Common myeloid progenitor, CD34-positive (primary cell): ENCODE results near the gene SAP130.
"Not testable (repeated sequence)": the region's sequence is repeated elsewhere in the genome, so short reads cannot be mapped to it uniquely, and the experiment has no call there.

Experiments used
- CTCF ChIA-PET: fragments of 350-600 bp; sonication (Branson Sonifier 250); formaldehyde crosslinking; loops from one replicate; lab custom pipeline; 2021; ENCODE audit warnings: antibody characterized with exemption; lab: Charles Lee
- POLR2A ChIA-PET: fragments of 350-600 bp; sonication (Branson Sonifier 250); formaldehyde crosslinking; loops from one replicate; lab custom pipeline; 2021; ENCODE audit warnings: antibody characterized with exemption; lab: Charles Lee
- DNase-seq, 3 donors: peaks; one replicate each; pipeline versions ENCODE4 v3.0.0 to v3.0.0-alpha.2; 2013
- H3K27ac ChIP-seq, 2 experiments: 1 replicate in 1 of 2; 2 replicates in 1 of 2; pipeline ENCODE4 v1.7.0; 2013; ENCODE audit warnings: inconsistent platforms in 2 of 2, low read length in 2 of 2, mild to moderate bottlenecking in 2 of 2, low read depth in 1 of 2, moderate library complexity in 1 of 2; ENCODE audit not compliant: severe bottlenecking in 2 of 2, insufficient read depth in 1 of 2, poor library complexity in 1 of 2
- H3K27me3 ChIP-seq, 5 experiments: replicated peaks in 2 of 5; 1 replicate in 3 of 5; 2 replicates in 2 of 5; pipeline versions ENCODE4 v1.6.1 to v1.7.0; 2013; ENCODE audit warnings: low read length in 4 of 5, mild to moderate bottlenecking in 2 of 5, moderate library complexity in 2 of 5, inconsistent platforms in 1 of 5; ENCODE audit not compliant: insufficient read depth in 5 of 5, control insufficient read depth in 4 of 5
- H3K36me3 ChIP-seq, 4 experiments: 1 replicate in 2 of 4; 2 replicates in 2 of 4; pipeline versions ENCODE4 v1.6.1 to v1.7.0; 2013; ENCODE audit warnings: low read length in 3 of 4, control low read depth in 1 of 4, mild to moderate bottlenecking in 1 of 4; ENCODE audit not compliant: control insufficient read depth in 4 of 4, insufficient read depth in 4 of 4
- H3K4me1 ChIP-seq, 4 experiments: 1 replicate in 3 of 4; 2 replicates in 1 of 4; pipeline versions ENCODE4 v1.6.1 to v1.7.1; 2013; ENCODE audit warnings: low read length in 3 of 4, mild to moderate bottlenecking in 3 of 4, control low read depth in 1 of 4, inconsistent platforms in 1 of 4, moderate library complexity in 1 of 4; ENCODE audit not compliant: control insufficient read depth in 4 of 4, insufficient read depth in 4 of 4; ENCODE audit errors: control extremely low read depth in 1 of 4
- H3K4me3 ChIP-seq, 7 experiments: 1 replicate in 4 of 7; 2 replicates in 3 of 7; pipeline versions ENCODE4 v1.5.1 to v1.7.0; 2013; ENCODE audit warnings: mild to moderate bottlenecking in 7 of 7, low read length in 6 of 7, moderate library complexity in 6 of 7, inconsistent platforms in 2 of 7, low read depth in 2 of 7, control low read depth in 1 of 7; ENCODE audit not compliant: insufficient read depth in 4 of 7, control insufficient read depth in 1 of 7; ENCODE audit errors: extremely low read depth in 1 of 7
- H3K9me3 ChIP-seq, 5 experiments: 1 replicate in 4 of 5; 2 replicates in 1 of 5; pipeline versions ENCODE4 v1.6.1 to v1.7.1; 2013; ENCODE audit warnings: low read length in 4 of 5, mild to moderate bottlenecking in 2 of 5, inconsistent platforms in 1 of 5, low read depth in 1 of 5, moderate library complexity in 1 of 5; ENCODE audit not compliant: control insufficient read depth in 4 of 5, insufficient read depth in 2 of 5; ENCODE audit errors: control extremely low read depth in 1 of 5
- WGBS: methylation state at CpG from one replicate; pipeline ENCODE4 v1.1.5; 2013; ENCODE audit not compliant: insufficient coverage; 5-methylcytosine and 5-hydroxymethylcytosine counted together

SAP130 gene

GRCh38 chr2:127907733-127908400, 120.0 kb downstream of the SAP130 start:
- CTCF ChIA-PET, result interaction anchor here (1.6 kb wide), 1 partner anchor 17 kb away, joined by 5 read pairs; no protein-coding TSS in a partner anchor
- POLR2A ChIA-PET, H3K4me3 ChIP-seq, H3K9me3 ChIP-seq, H3K27ac ChIP-seq, H3K27me3 ChIP-seq, H3K36me3 ChIP-seq, H3K4me1 ChIP-seq, DNase-seq: not testable (repeated sequence)
- 74% methylated on average over 3 of the region's 12 CpGs for WGBS

DNA sequence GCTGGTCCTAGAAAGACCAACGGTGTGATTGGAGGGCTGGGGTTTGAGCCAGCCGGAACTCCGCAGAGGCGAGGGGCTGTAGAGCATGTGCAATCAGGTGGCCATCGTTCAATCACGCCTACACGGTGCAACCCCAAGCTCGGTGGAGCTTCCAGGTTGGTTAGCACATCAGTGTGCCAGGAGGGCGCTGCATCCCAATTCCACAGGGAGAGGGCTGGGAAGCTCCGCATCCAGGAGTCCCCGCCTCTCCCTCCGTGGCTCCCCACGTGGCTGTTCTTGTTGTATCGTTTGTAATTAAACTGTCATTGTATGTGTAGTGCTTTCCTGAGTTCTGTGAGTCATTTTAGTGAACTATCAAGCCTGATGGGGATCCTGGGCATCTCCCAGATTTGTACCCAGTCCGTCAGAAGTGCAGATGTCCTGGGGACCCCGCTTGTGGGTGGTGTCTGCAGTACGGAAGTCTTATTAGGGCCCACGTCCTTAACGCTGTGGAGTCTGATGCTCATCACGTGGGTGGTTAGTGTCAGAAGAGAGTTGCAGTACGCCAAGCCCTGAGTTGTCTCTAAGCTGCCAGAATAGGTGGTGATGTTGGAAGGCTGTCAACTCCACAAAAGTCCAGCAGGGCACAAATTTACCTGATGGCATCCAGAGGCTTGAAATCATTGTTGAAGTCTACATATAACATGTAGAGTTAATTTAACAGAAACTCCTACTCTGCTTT, 121.5 kb downstream of the SAP130 start:
- no peak for DNase-seq
- H3K36me3 ChIP-seq, result no peaks in the 10 kb centered on the region
- 80% methylated on average over 17 of the region's 21 CpGs for WGBS
- H3K27me3 ChIP-seq, result no peaks in the 10 kb centered on the region
- ChIA-PET CTCF (no interaction called here), POLR2A (no interaction called here)
- H3K27ac ChIP-seq, result no peak overlapping the region
- peaks cover 0 to 2% (median 0%) of the 10 kb centered on the region in 4 experiments for H3K4me1 ChIP-seq
- no peak overlapping the region for H3K4me3 ChIP-seq
- H3K9me3 ChIP-seq, result no peaks in the 10 kb centered on the region

DNA sequence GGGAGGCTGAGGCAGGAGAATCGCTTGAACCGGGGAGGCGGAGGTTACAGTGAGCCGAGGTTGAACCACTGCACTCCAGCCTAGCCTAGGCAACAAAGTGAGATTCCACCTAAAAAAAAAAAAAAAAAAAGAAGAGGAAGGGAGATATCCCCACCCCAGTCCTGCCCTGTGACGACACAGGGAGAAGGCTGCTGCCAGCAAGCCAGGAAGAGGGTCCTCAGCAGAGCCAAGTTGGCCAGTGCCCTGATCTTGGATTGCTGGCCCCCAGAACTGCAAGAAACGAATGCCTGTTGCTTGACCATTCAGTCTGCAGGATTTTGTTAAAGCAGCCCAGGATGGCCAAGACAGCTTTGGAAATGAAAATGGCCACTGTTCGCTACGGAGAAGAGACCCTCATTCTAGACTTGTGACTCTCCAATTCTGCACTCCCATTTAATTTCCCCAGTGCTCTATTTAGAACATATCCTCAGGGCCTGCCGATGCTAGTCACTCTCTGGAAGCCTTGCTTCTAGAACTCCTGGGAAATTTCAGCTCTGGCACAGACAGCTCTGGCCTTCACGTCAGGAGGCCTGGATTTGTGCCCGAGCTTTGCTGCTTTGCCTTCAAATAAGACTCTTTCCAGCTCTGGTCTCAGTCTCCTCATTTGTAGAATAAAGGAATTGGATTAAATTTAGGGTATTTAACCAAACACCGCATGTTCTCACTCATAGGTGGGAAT, 126.4 kb downstream of the SAP130 start:
- 99% methylated on average over 8 of the region's 12 CpGs for WGBS

DNA sequence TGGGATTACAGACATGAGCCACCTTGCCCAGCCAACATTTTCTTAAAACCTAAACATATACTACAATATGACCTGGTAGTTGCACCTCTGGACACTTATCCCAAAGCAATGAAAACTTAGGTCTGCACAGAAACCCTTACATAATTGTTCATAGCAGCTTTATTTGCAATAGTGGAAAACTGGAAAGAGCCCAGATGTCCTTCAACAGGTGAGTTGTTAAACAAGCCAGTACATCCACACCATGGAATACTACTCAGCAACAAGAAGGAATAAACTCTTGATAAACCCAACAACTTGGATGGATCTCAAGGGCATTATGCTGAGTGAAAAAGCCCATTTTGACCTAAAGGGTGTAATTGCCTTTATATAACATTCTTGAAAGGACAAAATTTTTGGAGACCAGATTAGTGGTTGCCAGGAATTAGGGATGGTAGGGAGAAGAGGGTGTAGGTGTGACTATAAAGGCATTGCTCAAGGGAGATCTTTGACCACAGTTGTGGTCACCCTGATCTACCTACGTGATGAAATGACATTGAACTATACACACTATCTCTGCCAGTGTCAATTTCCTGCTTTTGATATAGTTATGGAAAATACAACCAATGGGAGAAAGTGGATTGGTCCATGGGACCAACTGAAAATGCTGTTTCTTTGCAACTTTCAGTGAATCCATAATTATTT, 130.2 kb downstream of the SAP130 start:
- Histone ChIP-seq H3K36me3 (no peaks in the 10 kb centered on the region), H3K4me1 (peaks cover 0 to 8% (median 3%) of the 10 kb centered on the region in 4 experiments), H3K27me3 (no peaks in the 10 kb centered on the region), H3K27ac (no peak overlapping the region), H3K9me3 (no peaks in the 10 kb centered on the region), H3K4me3 (no peak overlapping the region)
- ChIA-PET POLR2A (no interaction called here), CTCF (interaction anchor here (1.2 kb wide), 1 partner anchor 11 kb away, joined by 3 read pairs; no protein-coding TSS in a partner anchor)
- whole genome bisulfite sequencing, result no CpG with 5 or more reads among the region's 1 CpG
- no peak for DNase-seq

More for the DNA sequence above, 126.4 kb downstream of the SAP130 start:
- Histone ChIP-seq H3K27me3 (no peaks in the 10 kb centered on the region), H3K4me3 (no peak overlapping the region), H3K27ac (no peak overlapping the region), H3K36me3 (no peaks in the 10 kb centered on the region), H3K4me1 (peaks cover 0 to 8% (median 3%) of the 10 kb centered on the region in 4 experiments), H3K9me3 (no peaks in the 10 kb centered on the region)
- ChIA-PET POLR2A (no interaction called here), CTCF (no interaction called here)
- no peak for DNase-seq

- Histone ChIP-seq H3K27me3 (no peaks in the 10 kb centered on the region), H3K4me3 (no peak overlapping the region), H3K36me3 (no peaks in the 10 kb centered on the region), H3K4me1 (peaks cover 2 to 9% (median 7%) of the 10 kb centered on the region in 4 experiments), H3K27ac (no peak overlapping the region), H3K9me3 (no peaks in the 10 kb centered on the region)
- DNase-seq, result no peak
- 91% methylated on average over 4 of the region's 5 CpGs for WGBS
- POLR2A ChIA-PET, result no interaction called here
- CTCF ChIA-PET, result no interaction called here
Observed at GRCh38 chr2:127893494-127893893, 134.4 kb downstream of the SAP130 start.

GRCh38 chr2:127893033-127893432, 134.8 kb downstream of the SAP130 start:
- POLR2A ChIA-PET, result no interaction called here
- Histone ChIP-seq H3K27me3 (no peaks in the 10 kb centered on the region), H3K4me1 (peaks cover 2 to 12% (median 5%) of the 10 kb centered on the region in 4 experiments), H3K27ac (no peak overlapping the region), H3K36me3 (no peaks in the 10 kb centered on the region), H3K9me3 (no peaks in the 10 kb centered on the region), H3K4me3 (no peak overlapping the region)
- WGBS, result 97% methylated on average over 14 of the region's 14 CpGs
- DNase-seq, result no peak
- CTCF ChIA-PET, result no interaction called here
